Stimulated activated CD8-positive, alpha-beta memory T cell treated with anti-CD3 and anti-CD28 coated beads, Interleukin-2, amount 100 ng/mL, for 1 hour (primary cell): Measurements from ENCODE around the gene C14orf93.
"Not testable (repeated sequence)": the region's sequence is repeated elsewhere in the genome, so short reads cannot be mapped to it uniquely, and the experiment has no call there.

ENCODE experiments used
- DNase-seq, 2 donors: peaks; one replicate each; pipeline ENCODE4 v3.0.0-alpha.2; 2020; ENCODE audit warnings: low read depth in 2 of 2

Gene C14orf93

DNA sequence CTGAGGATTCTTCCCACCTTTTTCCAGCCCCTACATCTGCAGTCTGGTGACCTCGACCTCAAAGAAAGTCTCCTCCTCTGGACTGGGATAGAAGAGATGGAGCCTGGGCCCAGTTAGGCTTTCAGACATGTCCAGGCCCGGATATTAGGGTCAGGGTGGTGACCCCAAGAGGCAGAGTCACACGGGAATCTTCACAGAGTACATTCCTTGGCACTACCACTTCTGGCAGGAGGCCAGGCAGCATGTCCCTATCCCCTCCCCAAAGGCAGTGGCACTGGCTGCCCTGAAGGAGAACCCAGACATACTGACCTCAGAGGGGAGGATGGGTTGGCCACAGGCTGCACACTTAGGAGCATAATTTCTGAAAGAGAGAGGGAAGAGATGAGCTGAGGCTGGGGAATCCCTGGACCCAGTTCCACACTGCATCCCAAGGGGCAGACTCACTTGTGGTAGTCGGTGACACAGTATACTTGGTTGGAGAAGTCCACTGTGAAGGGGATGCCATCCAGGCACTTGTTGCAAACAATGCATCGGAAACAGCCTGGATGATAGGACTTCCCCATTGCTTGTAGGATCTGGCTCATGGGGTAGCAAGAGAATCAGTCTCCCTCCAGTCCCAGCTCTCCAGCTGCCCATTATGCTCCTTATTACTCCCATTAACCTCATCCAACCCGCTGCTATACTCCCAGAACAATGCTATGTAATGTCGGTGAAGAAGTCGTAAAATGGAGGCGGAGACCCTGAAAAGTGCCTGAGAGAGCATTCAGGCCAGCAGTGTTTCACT lies 35.2 kb downstream of the C14orf93 start:
- DNase-seq: no peak

DNA sequence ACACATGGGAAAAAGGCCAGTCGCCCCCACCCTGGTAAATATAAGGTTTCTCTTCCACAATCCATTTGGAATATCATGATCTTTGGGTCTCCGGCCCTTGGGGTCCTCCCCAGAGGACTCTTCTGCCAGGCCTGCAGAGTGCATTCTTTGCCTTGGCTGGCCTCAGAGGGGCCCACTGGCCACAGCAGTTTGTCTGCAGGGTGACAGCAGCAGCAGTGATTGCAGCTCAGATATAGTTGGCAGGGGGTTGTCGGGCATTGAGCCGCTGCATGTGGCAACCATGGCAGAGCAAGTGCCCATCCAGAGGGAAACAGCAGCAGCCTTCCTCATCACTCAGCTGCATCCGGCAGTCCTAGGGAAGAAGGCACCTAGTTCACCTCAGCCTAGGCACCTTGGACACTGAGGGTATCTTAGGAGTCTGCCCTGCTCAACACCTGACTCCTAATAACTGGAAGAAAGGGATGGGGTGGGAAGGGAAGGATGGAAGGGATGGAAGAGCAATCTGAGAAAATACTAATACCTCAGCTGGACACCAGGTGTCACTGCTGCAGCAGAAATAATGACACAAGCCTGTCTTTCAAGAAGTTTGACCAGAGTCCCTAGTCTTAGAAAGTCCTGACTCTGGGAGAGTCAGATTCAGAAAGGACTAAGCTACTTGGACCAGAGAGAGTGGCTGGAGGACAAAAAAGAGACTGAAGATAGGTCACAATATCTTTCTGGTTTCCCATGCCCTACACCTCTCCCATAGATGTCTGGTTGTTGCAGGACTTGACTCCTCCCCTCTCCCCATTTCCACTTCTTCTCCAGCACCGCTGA lies 36.5 kb downstream of the C14orf93 start:
- DNase-seq: no peak

DNA sequence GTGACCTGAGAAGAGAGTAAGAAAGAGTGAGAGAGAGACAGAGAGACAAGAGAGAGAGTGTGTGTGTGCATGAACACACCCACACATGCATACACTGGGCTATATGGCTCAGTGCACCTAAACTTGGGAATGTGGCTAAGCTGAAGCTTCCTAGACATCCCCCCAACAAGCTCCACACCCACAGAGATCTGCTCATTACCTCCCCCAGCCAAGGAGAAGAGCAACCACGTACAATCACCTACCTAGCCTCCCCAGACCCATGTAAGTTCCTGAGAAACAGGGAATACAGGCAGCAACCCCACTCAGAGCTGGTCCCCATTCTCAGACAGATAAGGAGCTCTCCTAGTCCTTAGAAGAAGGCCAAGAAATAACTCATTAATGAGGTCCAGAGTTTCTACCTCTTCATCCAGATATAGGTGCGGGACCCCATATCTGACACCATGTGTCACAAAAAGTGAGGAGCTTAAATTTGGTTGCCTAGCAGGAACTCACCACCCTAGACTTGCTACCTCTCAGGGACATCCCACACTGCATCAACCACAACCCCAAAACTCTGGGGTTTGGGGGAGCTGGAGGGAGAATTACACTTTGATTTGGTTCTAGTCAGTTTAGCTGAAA lies 37.5 kb downstream of the C14orf93 start:
- DNase-seq: no peak

DNA sequence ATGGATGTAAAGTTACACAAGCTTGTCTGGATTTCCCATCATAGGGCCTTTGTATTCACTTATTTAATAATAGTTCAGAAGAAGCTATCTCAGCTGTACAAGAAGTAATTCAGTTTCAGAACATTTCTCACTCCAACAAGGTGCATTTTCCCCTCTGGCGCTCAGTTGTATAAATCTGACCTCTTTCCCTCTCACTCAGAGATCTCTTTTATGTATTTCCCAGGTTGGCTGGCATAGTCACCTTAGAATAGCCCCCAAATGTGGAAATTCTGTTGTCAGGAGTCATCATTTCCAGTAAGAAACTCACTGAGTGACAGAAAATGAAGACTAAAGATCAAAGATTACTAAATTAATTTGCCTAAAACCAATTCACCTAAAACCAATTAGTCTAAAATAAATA lies 38.8 kb downstream of the C14orf93 start:
- no peak for DNase-seq

DNA sequence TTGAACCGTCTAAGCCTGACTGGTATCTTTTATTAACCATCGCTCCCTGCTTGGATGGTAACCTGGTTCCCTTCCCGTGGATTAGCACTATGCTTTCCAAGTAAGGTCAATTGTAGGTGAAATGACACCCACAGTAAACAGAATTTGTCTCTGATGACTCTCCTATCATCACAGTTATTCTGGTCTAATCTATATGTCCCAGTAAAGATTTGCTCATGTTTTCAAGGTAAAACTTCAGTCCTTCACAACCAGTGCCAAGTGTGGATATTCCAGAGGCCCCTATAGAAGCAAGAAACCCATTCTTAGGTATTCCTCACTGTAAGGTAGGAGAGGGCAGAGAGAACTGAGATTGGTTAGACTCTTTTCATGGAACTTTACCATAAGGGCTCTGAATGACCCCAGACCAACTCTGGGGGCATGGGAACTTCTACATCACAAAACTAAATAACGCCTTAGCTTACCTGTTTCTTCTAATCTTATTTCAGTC lies 43.1 kb downstream of the C14orf93 start:
- DNase-seq: no peak

DNA sequence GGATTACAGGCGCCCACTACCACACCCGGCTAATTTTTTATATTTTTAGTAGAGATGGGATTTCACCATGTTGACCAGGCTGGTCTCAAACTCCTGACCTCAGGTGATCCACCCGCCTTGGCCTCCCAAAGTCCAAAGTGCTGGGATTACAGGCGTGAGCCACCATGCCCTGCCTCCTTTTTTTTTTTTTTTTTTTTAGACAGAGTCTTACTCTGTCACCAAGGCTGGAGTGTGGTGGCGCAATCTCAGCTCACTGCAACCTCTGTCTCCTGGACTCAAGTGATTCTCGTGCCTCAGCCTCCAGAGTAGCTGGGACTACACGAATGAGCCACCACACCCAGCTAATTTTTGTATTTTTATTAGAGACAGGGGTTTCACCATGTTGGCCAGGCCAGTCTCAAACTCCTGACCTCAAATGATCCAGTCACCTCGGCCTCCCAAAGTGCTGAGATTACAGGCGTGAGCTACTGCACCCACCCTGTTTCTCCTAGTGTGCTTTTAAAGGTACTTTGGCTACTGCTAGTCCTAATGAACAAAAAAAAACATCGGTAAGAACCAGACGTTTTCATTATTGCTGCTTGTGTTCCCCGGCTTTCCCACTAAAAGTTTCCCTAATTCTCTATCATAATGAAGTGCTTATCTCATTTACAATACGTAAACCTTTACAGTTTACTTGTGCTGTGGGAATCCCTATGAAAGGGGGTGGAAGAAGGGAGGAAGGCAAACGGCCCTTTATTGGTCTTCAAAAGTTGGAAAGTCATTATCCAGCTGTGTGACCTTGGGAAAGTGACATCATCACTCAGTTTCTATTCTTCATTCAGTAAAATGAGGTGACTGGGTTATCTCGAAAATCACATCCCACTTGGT lies 43.8 kb downstream of the C14orf93 start:
- DNase-seq: not testable (repeated sequence)

DNA sequence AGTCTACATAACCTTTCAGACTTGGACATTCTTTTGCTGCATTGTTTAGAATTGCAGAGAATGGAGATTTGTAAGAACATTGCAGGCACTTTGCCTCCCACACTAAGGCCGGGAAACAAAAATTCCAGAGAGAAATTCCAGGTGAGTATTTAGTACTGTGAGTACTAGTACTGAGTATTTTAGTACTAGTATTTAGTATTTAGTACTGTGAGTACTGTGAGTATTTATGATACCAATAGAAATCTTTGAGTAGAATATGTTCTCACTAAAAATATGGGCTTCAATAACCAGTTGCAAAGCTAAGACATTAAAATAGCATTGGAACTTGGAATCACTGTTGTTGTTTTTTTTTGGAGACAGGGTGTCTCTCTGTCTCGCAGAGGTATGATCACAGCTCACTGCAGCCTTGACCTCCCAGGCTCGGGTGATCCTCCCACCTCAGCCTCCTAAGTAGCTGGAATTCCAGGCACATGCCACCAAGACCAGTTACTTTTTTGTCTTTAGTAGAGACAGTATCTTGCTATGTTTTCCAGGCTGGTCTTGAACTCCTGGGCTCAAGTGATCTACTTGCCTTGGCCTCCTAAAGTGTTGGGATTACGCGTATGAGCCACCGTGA lies 47.8 kb downstream of the C14orf93 start:
- no peak for DNase-seq

DNA sequence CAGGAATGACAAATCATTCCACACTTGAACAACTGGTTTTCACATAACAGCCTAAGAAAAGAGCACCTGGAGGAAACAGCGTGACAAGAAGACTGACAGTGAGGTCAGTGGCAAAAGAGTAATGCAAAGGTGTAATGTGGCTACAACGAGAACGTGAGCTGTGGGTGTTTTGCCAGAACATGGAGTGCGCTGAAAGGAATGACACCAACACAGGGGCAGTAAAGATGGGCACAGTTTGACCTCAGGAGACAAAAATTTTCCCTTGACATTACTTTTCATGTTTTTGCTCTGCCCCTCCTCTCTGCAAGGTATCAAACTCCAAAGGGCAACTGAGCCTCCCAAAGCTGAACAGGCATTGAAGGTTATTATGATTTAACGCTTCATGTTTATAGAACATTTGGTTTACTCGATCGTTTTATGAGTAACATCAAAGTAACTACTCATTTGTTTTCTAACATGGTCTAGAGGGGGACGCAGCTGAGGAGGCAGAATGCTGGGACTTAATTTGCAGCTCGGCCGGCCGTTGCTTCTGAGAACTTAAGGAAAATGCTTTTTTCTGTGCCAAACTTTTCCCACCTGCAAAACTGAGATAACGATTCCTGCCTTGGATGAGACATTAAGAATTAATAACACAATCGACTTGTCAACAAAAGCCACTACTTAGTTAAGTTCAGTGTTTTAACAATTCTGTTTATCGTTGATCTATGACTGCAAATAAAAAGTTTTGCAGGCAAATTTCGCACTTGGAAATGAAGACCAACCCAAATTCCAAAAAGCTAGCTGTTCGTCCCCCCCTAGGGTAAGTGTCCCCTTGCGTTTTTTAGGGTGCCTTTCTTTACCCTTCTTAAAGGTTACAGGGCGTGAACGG lies 54.0 kb downstream of the C14orf93 start:
- no peak for DNase-seq

DNA sequence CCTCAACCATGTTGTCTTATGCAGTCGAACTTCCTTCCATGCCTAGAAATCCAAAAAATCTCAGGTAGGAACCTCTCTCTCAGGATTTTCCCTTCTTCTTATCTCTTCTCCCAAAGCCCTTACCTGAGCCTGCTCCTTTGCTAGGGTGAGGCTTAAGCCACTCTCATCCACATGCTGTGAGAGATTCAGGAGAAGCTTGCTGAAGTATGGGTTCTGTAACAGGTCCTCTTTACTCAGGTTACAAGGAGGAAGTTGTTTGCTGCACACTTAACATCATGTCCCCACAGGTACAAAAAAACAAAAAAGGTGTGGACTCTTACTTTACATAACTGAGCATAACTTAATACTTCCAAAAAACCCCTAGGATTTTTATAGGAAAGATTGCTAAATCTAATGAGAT lies 57.5 kb downstream of the C14orf93 start:
- no peak for DNase-seq

DNA sequence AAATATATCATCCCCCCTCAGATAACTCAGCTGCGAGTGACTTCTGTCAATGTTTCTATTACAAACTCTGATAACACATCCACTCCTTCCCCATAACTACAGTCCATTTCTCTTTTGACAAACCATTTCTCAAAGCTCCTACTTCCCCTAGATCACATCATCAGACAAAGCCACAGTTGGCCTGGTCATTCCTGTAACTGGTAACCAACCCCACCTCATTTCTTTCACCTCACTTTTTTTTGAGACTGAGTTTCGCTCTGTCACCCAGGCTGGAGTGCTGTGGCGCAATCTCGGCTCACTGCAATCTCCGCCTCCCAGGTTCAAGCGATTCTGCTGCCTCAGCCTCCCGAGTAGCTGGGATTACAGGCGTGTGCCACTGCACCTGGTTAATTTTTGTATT lies 58.1 kb downstream of the C14orf93 start:
- DNase-seq: not testable (repeated sequence)

DNA sequence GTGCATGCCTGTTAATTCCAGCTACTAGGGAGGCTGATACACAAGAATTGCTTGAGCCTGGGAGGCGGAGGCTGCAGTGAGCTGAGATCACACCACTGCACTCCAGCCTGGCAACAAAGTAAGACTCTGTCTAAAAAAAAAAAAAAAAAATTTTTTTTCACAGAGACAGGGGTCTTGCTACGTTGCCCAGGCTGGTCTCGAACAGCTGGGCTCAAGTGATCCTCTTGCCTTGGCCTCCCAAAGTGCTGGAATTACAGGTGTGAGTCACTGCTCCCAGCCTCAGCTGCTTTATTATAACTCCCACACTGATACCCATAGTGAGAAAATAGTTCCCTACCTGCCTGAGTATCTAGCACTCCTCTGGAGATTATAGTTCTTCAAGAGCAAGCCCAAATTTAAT lies 64.3 kb downstream of the C14orf93 start:
- no peak for DNase-seq

DNA sequence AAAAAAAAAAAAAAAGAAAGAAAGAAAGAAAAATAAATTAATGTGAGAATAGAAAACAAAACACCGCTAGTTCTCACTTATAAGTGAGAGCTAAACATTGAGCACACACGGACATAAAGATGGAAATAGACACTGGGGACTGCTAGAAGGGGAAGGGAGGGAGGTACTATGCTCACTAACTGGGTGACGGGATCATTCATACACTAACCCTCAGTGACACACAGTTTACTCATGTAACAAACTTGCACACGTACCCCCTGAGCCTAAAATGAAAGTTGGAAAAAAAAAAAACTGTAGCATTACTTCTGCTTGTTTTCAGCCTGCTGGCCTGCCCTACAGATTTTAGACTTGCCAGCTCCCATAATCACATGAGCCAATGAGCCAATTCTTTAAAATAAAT lies 70.3 kb downstream of the C14orf93 start:
- DNase-seq: no peak
